Parathyroid adenoma (tissue), 2 donors: ENCODE measurements around the gene TMEM164.
"Not testable (repeated sequence)": the region's sequence is repeated elsewhere in the genome, so short reads cannot be mapped to it uniquely, and the experiment has no call there.

Experiments
- H2AFZ ChIP-seq: fragments of 300-600 bp; sonication (generic); one replicate; pipeline ENCODE4 v1.7.0; 2017; ENCODE audit warnings: antibody characterized with exemption, mild to moderate bottlenecking
- H3K27ac ChIP-seq: fragments of 300-600 bp; sonication (generic); one replicate; pipeline ENCODE4 v1.7.0; 2017
- H3K27me3 ChIP-seq: fragments of 300-600 bp; sonication (generic); one replicate; pipeline ENCODE4 v1.7.0; 2017; ENCODE audit warnings: low read length; ENCODE audit not compliant: control insufficient read depth, insufficient read depth
- H3K36me3 ChIP-seq: fragments of 300-600 bp; sonication (generic); one replicate; pipeline ENCODE4 v1.7.0; 2017; ENCODE audit warnings: low read length; ENCODE audit not compliant: control insufficient read depth, insufficient read depth
- H3K4me1 ChIP-seq: fragments of 300-600 bp; sonication (generic); one replicate; pipeline ENCODE4 v1.7.0; 2017; ENCODE audit warnings: control low read depth
- H3K4me2 ChIP-seq: fragments of 300-600 bp; sonication (generic); one replicate; pipeline ENCODE4 v1.7.0; 2017; ENCODE audit warnings: low read length
- H3K4me3 ChIP-seq: fragments of 300-600 bp; sonication (generic); one replicate; pipeline ENCODE4 v1.7.0; 2017; ENCODE audit warnings: low read depth, low read length
- H3K79me2 ChIP-seq: fragments of 300-600 bp; sonication (generic); one replicate; pipeline ENCODE4 v1.7.0; 2017; ENCODE audit warnings: control low read depth
- H3K9ac ChIP-seq: fragments of 300-600 bp; sonication (generic); one replicate; pipeline ENCODE4 v1.7.0; 2017; ENCODE audit warnings: mild to moderate bottlenecking
- H3K9me3 ChIP-seq: fragments of 300-600 bp; sonication (generic); one replicate; pipeline ENCODE4 v1.7.0; 2017; ENCODE audit warnings: low read length; ENCODE audit not compliant: control insufficient read depth
- CTCF ChIP-seq: fragments of 300-600 bp; sonication (generic); IDR thresholded peaks from one replicate; pipeline ENCODE4 v1.7.0; 2017; ENCODE audit warnings: antibody characterized with exemption, mild to moderate bottlenecking
- donor health status: primary hyperparathyroidism.

The TMEM164 gene

GRCh38 chrX:110153896-110154295 lies 151.0 kb downstream of the TMEM164 start:
- no peak overlapping the region for H3K9ac ChIP-seq
- no peak overlapping the region for H2AFZ ChIP-seq
- H3K4me1 ChIP-seq = no peaks in the 10 kb centered on the region

GRCh38 chrX:110154328-110154727 lies 151.4 kb downstream of the TMEM164 start:
- not testable (repeated sequence) for H3K4me2 ChIP-seq, H2AFZ ChIP-seq, H3K9me3 ChIP-seq, H3K36me3 ChIP-seq, H3K4me1 ChIP-seq, H3K27ac ChIP-seq, H3K9ac ChIP-seq, H3K27me3 ChIP-seq, H3K4me3 ChIP-seq, H3K79me2 ChIP-seq

More at GRCh38 chrX:110153896-110154295, 151.0 kb downstream of the TMEM164 start:
- H3K79me2 ChIP-seq = no peaks in the 10 kb centered on the region
- no peaks in the 10 kb centered on the region for H3K36me3 ChIP-seq
- H3K27ac ChIP-seq = no peak overlapping the region
- no peaks in the 10 kb centered on the region for H3K27me3 ChIP-seq
- no peak overlapping the region for H3K4me2 ChIP-seq
- TF ChIP-seq CTCF = no peak
- H3K4me3 ChIP-seq = no peak overlapping the region
- H3K9me3 ChIP-seq = no peaks in the 10 kb centered on the region

GRCh38 chrX:110155759-110156158 lies 152.8 kb downstream of the TMEM164 start:
- TF ChIP-seq CTCF = no peak
- H3K9me3 ChIP-seq = no peaks in the 10 kb centered on the region
- H3K9ac ChIP-seq = no peak overlapping the region
- H3K36me3 ChIP-seq = no peaks in the 10 kb centered on the region
- no peak overlapping the region for H3K4me2 ChIP-seq
- no peaks in the 10 kb centered on the region for H3K27me3 ChIP-seq
- no peaks in the 10 kb centered on the region for H3K4me1 ChIP-seq
- H2AFZ ChIP-seq = no peak overlapping the region
- no peak overlapping the region for H3K27ac ChIP-seq
- H3K4me3 ChIP-seq = no peak overlapping the region
- no peaks in the 10 kb centered on the region for H3K79me2 ChIP-seq

- no peak overlapping the region for H3K9ac ChIP-seq
- H3K4me1 ChIP-seq = no peaks in the 10 kb centered on the region
- no peak overlapping the region for H3K4me2 ChIP-seq
- no peaks in the 10 kb centered on the region for H3K79me2 ChIP-seq
- TF ChIP-seq CTCF = peak; percentile 43
- H3K27ac ChIP-seq = no peak overlapping the region
- H3K9me3 ChIP-seq = no peaks in the 10 kb centered on the region
- no peak overlapping the region for H2AFZ ChIP-seq
- H3K4me3 ChIP-seq = no peak overlapping the region
- H3K36me3 ChIP-seq = no peaks in the 10 kb centered on the region
- H3K27me3 ChIP-seq = no peaks in the 10 kb centered on the region
Observed at GRCh38 chrX:110156167-110156754, 153.3 kb downstream of the TMEM164 start.

- Histone ChIP-seq H3K9ac (no peak overlapping the region), H3K79me2 (no peaks in the 10 kb centered on the region), H3K4me3 (no peak overlapping the region), H2AFZ (no peak overlapping the region), H3K4me2 (no peak overlapping the region), H3K27ac (no peak overlapping the region), H3K9me3 (no peaks in the 10 kb centered on the region), H3K4me1 (no peaks in the 10 kb centered on the region), H3K36me3 (no peaks in the 10 kb centered on the region), H3K27me3 (no peaks in the 10 kb centered on the region)
- TF ChIP-seq CTCF = no peak
Observed at GRCh38 chrX:110157444-110157843, 154.5 kb downstream of the TMEM164 start.
